Mesothelial cell of epicardium (in vitro differentiated cells): ENCODE data around the gene GNPTAB. TPM values are rescaled to one million over a fixed set of nuclear protein-coding genes. Genes with fewer than 3 reads are reported as not detected.
"Not testable (repeated sequence)": the region's sequence is repeated elsewhere in the genome, so short reads cannot be mapped to it uniquely, and the experiment has no call there.

Source experiments
- DNase-seq, 2 experiments: peaks; one replicate each; pipeline ENCODE4 v3.0.0; 2021; ENCODE audit warnings: low spot score in 2 of 2; ENCODE audit not compliant: unreplicated experiment in 2 of 2
- H3K27ac Mint-ChIP-seq: 2 replicates; pipeline ENCODE4 v1.8.0; 2021; ENCODE audit warnings: mixed read lengths
- H3K27me3 Mint-ChIP-seq: 2 replicates; pipeline ENCODE4 v1.8.0; 2021; ENCODE audit warnings: low read depth, mixed read lengths
- H3K36me3 Mint-ChIP-seq: 2 replicates; pipeline ENCODE4 v1.8.0; 2021; ENCODE audit warnings: mixed read lengths
- H3K4me1 Mint-ChIP-seq: 2 replicates; pipeline ENCODE4 v1.8.0; 2021; ENCODE audit warnings: mixed read lengths
- H3K4me3 Mint-ChIP-seq: 2 replicates; pipeline ENCODE4 v1.8.0; 2021; ENCODE audit warnings: mild to moderate bottlenecking, moderate library complexity, mixed read lengths
- H3K9me3 Mint-ChIP-seq: 2 replicates; pipeline ENCODE4 v1.8.0; 2021; ENCODE audit warnings: mixed read lengths
- CTCF ChIP-seq: fragments of 200-600 bp; sonication (generic); IDR thresholded peaks from one replicate; pipeline ENCODE4 v1.5.0; 2021; ENCODE audit warnings: antibody characterized with exemption; ENCODE audit not compliant: unreplicated experiment
- total RNA-seq: library from RNA; stranded (reverse); gene quantifications from 3 replicates; pipeline ENCODE4 v1.2.1, GENCODE V29; 2021

The GNPTAB gene
- total RNA-seq, 1 donor from 2014 or later, result 35.9 TPM

GRCh38 chr12:101738920-101739665, 91.7 kb downstream of the GNPTAB start, which contains the start of gene SYCP3:
SYCP3 (minus strand) TSS chr12:101739462; CDS start chr12:101737935, 1,527 bp downstream.
- Mint-ChIP-seq H3K27me3 (no peaks in the 10 kb centered on the region), H3K4me1 (no peaks in the 10 kb centered on the region), H3K27ac (no peak within 1 kb of the TSS), H3K9me3 (peaks cover 2% of the 10 kb centered on the region), H3K4me3 (no peak within 1 kb of the TSS), H3K36me3 (peaks cover 27% of the 10 kb centered on the region)
- no peak for DNase-seq
- no peak for TF ChIP-seq CTCF

GRCh38 chr12:101737476-101737875, 93.3 kb downstream of the GNPTAB start:
- Mint-ChIP-seq H3K4me1 (peaks cover 6% of the 10 kb centered on the region), H3K27me3 (no peaks in the 10 kb centered on the region), H3K4me3 (no peak overlapping the region), H3K27ac (no peak overlapping the region), H3K36me3 (peaks cover 20% of the 10 kb centered on the region), H3K9me3 (peaks cover 2% of the 10 kb centered on the region)
- no peak for TF ChIP-seq CTCF
- no peak for DNase-seq

GRCh38 chr12:101734482-101734881, 96.3 kb downstream of the GNPTAB start:
- not testable (repeated sequence) for DNase-seq, H3K4me3 Mint-ChIP-seq, H3K27ac Mint-ChIP-seq, H3K27me3 Mint-ChIP-seq, H3K9me3 Mint-ChIP-seq, H3K4me1 Mint-ChIP-seq
- H3K36me3 Mint-ChIP-seq, result peaks cover 16% of the 10 kb centered on the region

- H3K27ac Mint-ChIP-seq, result no peak overlapping the region
- no peak for TF ChIP-seq CTCF
- no peak overlapping the region for H3K4me3 Mint-ChIP-seq
- DNase-seq, result no peak
- no peaks in the 10 kb centered on the region for H3K27me3 Mint-ChIP-seq
- peaks cover 14% of the 10 kb centered on the region for H3K36me3 Mint-ChIP-seq
- peaks cover 6% of the 10 kb centered on the region for H3K4me1 Mint-ChIP-seq
- no peaks in the 10 kb centered on the region for H3K9me3 Mint-ChIP-seq
Measured at GRCh38 chr12:101733166-101733565, 97.6 kb downstream of the GNPTAB start.

GRCh38 chr12:101732318-101732717, 98.4 kb downstream of the GNPTAB start:
- H3K36me3 Mint-ChIP-seq, result peaks cover 11% of the 10 kb centered on the region
- DNase-seq, result no peak
- H3K27ac Mint-ChIP-seq, result no peak overlapping the region
- H3K4me3 Mint-ChIP-seq, result no peak overlapping the region
- no peaks in the 10 kb centered on the region for H3K9me3 Mint-ChIP-seq
- TF ChIP-seq CTCF, result no peak
- H3K27me3 Mint-ChIP-seq, result no peaks in the 10 kb centered on the region
- H3K4me1 Mint-ChIP-seq, result peaks cover 6% of the 10 kb centered on the region

- H3K27me3 Mint-ChIP-seq, result no peaks in the 10 kb centered on the region
- H3K27ac Mint-ChIP-seq, result no peak overlapping the region
- no peak for TF ChIP-seq CTCF
- H3K4me3 Mint-ChIP-seq, result no peak overlapping the region
- H3K4me1 Mint-ChIP-seq, result peaks cover 6% of the 10 kb centered on the region
- no peaks in the 10 kb centered on the region for H3K9me3 Mint-ChIP-seq
- no peak for DNase-seq
- peaks cover 15% of the 10 kb centered on the region for H3K36me3 Mint-ChIP-seq
Measured at GRCh38 chr12:101729842-101730241, 100.9 kb downstream of the GNPTAB start.
